Activated CD8-positive, alpha-beta memory T cell treated with anti-CD3 and anti-CD28 coated beads, Interleukin-2, amount 50 U/mL, for 24 hours (primary cell): ENCODE measurements around the gene INTS3.
"Not testable (repeated sequence)": the region's sequence is repeated elsewhere in the genome, so short reads cannot be mapped to it uniquely, and the experiment has no call there.

Experiments
- DNase-seq: peaks from one replicate; pipeline ENCODE4 v3.0.0-alpha.2; 2020; ENCODE audit errors: extremely low read depth

The INTS3 gene

DNA sequence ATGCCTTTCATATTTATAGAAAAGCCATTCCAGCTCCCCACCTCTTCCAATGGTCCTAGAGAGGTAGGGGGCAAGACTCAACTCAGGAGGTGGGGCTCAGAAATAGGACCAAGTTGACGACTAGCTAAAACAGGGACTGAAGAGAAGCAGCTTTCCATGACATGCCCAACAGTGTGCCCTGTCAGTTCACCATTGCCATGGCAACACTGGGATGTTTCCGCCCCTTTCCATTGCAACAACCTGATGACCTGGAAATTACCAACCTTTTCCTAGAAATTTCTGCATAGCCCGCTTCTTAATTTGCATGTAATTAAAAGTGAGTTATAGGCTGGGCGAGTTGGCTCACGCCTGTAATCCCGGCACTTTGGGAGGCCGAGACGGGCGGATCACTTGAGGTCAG lies 22.4 kb upstream of the INTS3 start:
- DNase-seq, result no peak

DNA sequence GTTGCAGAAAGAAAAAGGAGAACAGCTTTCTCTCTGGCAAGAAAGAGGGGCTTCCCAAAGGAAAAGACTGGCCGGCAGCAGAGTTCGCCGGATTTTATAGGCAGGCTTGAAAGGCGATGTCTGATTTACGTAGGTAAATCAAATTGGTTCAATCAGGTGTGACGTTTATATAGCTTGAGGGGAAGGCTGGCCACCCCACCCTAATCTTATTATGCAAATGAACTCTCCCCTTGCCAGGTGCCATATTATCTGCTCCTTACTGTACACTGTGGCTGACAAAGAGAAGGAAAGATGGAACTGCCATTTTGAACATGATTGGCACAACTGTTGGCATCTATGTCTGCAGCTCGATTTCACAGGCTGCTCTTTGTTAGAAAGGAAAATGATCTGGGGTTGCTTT lies 16.8 kb upstream of the INTS3 start:
- no peak for DNase-seq

DNA sequence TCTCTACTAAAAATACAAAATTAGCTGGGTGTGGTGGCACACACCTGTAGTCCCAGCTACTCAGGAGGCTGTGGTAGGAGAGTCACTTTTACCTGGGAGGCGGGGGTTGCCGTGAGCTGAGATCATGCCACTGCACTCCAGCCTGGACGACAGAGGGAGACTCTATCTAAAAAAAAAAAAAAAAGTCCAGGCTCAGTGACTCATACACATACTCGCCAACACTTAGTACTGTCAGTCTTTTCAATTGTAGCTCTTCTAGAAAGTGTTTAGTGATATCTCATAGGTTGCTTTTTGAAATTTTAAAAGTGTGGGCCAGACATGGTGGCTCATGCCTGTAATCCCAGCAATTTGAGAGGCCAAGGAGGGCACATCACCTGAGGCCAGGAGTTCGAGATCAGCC lies 11.6 kb upstream of the INTS3 start:
- DNase-seq, result not testable (repeated sequence)

DNA sequence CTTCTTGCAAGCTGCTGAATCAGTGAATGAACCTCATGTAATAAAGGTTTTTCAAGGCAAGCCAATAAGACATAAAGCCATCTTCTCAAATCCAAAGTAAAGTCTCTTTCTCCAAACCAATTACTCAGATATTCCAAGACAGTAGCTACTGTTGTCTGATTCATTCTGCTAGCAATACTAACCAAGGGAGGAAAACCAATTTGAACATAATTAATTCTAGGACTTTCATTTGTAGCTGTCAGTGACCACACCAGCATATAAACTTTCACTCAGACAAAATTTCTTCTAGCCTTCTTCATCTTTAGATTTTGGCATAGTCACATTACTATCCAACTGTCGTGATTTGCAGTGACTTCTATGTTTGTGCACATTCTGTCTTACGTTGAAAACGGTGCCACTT lies 10.5 kb upstream of the INTS3 start:
- no peak for DNase-seq

DNA sequence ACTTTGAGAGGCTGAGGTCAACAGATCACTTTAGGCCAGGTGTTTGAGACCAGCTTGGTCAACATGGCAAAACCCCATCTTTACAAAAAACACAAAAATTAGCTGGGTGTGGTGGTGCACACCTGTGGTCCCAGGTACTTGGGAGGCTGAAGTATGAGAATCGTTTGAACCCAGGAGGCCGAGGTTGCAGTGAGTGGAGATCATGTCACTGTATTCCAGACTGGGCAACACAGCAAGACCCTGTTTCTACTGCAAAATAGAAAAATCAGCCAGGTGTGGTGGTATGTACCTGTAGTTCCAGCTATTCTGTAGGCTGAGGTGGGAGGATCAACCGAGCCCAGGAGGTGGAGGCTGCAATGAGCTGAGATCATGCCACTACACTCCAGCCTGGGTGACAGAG lies 4.2 kb upstream of the INTS3 start:
- DNase-seq, result no peak

DNA sequence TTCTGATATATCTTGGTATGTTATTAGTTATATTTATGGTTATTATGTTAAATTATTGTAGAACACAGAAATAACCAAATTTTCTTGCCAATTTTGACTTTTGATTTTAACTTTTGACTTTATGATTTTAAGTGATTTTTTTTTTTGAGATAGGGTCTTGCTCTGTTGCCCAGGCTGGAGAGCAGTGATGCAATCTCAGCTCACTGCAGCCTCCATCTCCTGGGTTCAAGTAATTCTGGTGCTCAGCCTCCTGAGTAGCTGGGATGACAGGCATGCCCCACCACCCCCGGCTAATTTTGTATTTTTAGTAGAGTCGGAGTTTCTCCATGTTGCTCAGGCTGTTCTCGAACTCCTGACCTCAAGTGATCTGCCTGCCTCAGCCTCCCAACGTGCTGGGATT lies 3.2 kb upstream of the INTS3 start:
- not testable (repeated sequence) for DNase-seq

DNA sequence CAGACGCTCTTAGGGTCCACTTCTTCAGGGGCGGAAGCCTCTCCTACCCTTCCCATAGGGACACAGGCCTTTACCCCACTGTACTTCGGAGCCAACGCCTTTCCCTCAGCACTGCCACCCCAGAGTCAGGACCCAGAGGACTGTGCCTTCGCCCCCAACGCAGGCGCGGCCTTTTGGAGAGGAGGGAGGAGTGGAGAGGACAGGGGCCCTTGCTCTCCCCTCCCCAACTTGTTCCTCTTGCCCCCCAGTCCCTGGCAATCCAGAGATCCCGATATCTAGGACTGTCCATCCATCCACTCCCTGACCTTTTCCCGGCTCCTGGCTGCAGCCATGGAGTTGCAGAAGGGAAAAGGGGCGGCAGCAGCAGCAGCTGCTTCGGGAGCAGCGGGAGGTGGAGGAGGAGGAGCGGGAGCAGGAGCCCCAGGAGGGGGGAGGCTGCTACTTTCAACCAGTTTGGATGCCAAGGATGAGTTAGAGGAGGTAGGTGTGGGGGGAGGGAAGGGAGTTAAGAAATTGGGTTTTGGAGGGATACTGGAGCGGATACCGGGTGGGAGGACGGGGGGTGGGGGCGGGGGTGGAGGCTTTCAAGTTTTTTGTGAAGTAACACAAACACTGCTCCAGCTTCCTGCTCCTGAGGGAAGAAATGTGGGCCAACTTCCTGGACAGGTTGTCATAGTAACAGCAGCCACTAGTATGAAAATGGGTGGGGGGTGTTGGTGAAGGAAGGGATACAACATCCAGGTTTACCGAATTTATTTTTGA lies 636 bp downstream of the INTS3 start:
- DNase-seq, result no peak

DNA sequence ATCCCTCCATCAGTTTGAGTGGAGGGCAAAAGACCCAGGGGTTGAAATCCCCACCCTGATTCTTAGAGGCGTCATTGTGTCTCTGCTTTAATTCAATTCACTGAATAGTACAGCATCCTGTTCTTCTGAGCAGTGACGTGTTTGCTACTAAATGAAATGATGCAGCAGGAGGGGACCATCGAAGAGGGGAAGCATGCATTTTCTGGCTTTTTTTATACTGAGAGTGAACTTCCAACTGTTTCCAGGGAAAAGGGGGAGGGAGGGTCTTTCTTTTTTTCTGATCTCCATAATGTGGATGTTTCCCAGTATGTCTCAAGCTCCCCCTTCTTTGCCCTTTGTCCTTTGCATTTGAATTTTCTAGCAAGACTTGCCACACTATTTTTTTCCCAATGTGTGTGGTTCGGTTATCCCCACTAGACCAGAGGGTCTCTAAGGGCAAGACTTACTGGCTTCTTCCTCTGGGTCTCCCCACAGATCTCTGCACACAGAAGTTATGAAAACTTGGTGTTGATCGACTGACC lies 2.7 kb downstream of the INTS3 start:
- DNase-seq, result no peak

DNA sequence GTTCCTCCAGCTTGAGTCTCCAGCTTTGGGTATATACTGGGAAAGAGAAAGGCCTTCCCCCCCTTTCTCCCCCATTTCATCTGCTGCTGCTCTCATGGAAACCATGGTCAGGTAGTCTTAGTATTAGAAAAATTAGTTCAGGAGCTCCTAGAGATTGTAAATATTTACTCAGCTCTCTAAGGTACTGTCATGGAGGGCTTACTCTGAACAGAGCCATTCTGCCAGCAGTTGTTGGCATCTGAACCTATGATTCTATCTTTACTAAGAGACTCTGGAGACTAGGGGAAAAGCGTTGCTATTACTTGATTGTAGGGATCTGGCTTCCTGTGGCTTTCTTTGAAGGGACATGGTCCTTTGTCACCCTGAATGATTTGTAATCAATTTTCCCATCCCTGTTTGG lies 6.1 kb downstream of the INTS3 start:
- DNase-seq, result no peak

DNA sequence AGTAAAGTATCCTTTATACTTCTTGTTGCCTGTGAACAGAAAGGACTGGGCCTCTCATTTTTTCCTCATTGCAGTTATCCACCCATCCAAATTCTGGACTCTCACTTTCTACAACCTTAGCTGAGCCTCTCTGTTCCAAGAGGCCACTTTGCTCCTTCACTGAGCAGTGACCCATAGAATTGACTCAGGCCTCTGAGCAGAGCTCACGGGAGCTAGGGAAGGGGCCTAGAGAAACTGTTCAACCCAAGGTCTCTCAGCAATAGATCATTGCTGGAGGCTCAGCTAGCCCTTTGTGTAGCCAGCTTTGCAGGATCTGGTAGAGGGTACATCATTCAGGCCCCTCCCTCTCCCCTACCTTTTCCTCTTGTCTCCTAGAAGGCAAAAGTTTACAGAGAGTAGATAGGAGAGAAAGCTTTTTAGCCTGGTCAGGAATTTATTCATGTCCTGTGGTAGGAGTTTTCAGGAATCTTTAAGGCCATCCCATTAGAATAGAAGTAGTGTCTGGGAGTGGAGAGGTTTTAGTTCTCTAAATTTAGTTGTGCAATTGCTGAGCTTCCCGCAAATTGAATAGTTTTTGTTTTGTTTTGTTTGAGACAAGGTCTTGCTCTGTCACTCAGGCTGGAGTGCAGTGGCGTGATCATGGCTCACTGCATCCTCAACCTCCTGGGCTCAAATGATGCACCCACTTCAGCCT lies 6.7 kb downstream of the INTS3 start:
- DNase-seq, result no peak

DNA sequence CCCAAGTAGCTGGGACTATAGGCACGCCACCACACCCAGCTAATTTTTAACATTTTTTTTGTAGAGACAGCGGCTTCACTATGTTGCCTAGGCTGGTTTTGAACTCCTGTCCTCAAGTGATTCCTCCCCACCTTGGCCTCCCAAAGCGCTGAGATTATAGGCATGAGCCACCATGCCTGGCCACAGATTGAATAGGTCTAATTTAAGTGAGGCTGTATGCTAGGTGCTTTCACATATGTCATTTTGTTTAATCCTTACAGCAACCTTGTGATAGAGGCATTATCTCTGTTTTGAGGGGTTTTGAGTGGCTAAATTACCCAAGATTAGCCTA lies 7.2 kb downstream of the INTS3 start:
- no peak for DNase-seq

DNA sequence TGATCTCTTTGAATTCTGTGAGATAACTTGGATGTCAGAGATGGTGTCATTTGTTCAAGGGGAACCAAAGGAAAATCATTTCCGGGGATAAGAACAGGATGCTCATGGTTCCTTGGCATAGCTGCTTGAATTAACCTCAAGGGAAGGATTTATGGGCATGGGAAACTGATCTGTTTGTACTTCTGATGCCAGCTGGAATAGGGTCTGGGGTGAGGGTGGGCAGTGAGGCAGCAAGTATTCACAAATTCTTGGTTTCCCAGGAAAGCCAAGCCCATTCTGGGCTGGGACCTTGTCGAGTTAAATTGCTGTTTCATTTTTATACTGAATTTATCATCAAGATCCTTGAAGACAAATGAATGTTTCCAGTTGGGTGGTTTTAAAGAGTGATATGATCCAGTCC lies 14.1 kb downstream of the INTS3 start:
- no peak for DNase-seq

DNA sequence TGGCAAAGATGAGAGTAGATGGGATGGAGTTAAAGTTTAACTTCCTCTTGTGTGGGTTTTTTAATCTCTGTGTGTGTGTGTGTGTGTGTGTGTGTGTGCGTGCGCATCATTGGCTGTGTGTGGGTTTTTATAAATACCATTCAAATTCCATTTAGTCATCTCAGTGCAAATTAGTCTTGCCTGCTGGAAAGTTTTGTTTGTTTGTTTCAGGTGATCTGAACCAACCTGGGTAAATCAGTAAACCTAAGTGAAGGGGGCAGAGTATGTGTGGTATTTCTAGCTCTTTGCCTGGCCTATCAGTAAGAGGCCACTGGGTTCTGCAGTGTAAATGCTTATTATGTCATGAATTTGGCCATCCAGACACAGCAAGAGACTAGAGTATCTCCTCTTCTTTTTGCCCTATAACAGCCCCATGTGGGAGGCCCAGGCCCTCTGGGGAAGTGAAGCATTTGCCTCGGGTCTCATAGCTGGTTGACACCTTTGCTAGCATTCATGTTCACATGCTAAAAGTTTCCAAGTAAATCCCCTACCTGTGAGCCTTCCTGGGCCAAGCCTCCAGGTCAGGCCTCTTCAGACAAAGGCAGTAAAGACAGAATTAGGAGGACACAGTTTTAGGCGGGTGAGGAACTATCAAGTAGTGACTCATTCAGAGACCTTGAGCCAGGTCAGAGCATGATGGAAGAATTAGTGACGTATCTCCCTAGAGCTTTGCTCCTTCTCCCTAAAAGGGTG lies 14.7 kb downstream of the INTS3 start:
- no peak for DNase-seq

DNA sequence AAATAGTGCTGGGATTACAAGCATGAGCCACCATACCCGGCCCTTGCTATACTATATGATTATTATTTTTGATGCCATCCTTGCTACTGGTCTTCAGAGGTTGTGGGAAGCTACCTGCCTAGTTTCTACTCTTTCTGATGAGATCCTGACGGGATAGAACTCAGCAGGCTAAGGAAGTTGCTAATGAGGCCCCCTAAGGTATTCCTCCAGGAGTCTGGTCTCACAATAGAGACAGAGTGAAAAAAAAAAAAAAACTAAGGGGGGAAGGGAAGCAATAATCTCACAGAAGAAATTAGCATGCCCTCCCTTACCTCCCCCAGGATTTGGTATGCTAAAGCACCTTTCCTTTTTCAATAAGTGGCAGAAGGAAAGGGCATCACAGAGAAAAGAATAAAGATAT lies 17.6 kb downstream of the INTS3 start:
- no peak for DNase-seq

DNA sequence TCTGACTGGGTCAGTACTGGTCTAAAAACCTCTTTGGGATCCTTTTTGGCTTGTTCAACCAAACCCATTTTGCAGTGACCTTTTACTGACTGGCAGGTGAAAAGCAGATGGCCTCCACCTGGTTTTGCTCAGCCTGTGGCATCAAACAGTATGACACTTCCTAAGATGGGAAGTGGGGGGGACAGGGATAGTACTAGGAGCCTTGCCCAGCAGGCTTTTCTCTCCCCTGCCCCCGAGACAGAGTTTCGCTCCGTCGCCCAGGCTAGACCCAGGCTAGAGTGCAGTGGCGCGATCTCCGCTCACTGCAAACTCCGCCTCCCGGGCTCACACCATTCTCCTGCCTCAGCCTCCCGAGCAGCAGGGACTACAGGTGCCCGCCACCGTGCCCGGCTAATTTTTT lies 18.3 kb downstream of the INTS3 start:
- DNase-seq, result no peak

DNA sequence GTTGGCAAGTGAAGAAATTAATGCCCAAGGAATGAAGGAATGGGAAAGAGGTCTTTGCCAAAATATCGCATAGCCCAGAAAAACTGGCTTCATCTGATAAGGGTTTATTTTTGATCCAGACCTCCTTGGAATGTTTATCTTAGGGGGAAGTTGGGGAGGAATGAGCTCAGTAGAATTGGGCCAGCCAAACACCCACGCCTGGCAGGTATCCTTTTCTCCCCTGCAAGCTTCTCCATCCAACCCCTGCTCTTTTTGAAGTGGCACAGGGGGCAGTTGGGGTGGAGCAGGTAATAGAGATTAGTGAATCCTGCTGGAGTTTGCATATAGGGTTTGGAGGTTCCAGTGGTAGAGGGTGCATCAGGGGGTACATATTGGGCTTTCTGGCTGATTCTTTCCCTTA lies 21.1 kb downstream of the INTS3 start:
- no peak for DNase-seq

DNA sequence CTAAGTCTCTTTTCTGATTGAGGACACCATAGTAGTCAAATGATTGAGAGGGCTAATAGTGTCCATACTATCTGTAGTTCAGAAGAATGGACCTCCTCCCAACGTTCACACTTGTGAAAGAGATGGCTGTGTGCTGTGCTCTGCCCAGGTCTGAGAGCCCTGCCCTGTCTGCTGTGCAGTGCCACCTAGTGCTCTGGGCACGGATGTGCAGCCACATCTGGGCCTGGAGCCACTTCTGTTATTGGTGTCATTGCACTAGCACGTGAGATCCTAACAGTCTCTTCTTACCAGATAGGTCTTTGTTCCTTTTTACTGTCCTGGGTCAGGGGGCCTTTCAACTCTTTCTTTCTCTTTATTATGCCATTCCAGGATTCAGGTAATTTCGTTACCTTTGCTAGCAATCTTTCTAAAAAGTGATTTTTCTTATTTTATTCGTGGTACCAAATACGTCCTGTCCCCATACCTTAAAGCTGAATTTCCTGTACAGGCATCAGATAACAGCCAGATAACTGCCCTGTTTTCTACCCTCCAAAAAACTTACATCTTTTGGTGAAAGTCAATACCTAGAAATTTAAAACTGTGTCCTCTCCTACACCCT lies 21.7 kb downstream of the INTS3 start:
- peak; percentile 65 for DNase-seq

DNA sequence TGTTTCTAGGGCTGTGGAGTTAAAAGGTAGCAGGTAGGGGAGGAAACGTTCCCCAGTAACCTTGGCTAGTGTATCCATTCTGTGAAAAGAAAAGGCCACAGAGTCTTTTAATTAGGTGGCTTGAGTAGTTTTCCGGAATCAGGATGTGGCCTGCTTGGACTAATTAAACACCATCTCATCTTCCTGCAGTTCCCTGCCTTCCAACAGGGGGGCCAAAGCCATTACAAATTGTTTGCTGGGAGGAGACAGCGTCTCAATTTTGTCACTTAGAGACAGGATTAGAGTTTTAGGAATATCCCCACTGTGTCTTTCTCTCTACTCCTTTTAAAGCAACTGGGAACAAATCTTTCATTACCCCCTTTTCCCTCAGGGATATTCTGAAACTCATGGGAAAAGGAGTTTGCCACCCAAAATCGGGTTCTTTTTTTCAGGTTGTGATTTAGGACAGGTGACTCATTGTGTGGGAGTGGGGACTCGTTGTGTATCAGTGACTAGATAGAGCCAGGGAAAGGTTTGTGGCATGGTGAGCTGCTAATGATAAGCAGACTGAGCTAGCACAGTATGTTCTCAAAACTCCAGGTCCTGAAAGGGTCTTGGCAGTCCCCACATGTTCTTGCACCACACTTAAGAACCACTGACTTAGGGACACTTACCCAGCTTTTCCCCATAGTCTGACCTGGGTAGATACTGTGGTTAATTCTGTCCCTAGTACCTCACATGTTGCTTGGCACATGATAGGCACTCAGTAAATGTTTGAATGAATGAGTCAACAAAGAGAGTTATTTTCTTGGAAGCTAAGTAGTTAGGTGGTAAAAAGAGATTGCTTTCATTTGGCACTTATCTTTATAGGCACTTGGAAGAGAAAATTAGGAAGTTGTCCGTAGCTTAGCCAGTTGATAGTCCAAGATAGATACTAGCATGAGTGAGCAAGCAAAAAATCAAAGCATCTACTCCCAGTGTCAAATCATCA lies 22.5 kb downstream of the INTS3 start:
- DNase-seq, result no peak

DNA sequence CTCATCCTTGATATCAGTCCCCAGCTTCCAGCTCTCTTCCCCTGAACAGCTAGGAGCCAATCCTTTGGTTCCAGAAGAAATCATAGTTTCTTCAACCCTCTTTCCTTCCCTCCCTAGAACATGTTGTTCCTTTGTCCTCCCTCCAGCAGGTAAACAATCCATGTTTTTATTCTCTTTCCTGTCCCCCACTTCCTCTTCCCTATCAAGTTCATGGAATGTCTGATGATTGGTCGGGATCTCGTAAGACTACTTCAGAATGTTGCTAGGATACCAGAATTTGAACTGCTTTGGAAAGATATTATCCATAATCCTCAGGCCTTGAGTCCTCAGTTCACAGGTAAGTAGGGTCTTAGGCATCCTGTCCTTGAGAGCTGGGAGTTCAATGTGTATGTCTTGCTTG lies 24.2 kb downstream of the INTS3 start:
- no peak for DNase-seq

DNA sequence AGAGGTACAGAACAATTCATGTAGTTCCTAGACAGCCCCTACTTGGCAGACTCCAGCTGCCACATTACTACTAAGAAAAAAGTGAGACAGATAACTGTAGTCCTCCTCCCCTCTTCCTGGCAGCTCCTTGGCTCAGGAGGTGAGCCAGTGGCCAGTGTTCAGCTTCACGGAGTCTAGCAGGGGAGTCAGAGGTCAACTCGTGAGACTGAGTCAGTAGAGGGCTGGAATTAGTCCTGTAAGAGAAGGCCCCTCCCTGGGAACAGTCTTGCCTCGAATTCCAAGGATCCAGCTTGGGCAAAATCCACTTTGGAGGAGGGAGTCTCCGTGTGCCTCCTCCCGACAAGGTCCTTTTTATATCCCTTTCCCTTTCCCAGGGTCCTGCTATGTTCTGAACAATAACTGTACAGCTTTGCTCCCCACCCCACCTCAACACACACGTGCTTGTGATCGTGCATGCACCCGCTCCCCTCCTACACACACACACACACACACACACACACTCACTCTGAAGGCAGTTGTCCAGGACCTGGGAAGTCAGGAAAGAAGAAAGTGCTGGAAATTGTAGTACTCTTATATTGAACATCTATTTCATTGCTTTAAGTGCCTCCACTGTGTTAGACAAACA lies 24.8 kb downstream of the INTS3 start:
- no peak for DNase-seq

DNA sequence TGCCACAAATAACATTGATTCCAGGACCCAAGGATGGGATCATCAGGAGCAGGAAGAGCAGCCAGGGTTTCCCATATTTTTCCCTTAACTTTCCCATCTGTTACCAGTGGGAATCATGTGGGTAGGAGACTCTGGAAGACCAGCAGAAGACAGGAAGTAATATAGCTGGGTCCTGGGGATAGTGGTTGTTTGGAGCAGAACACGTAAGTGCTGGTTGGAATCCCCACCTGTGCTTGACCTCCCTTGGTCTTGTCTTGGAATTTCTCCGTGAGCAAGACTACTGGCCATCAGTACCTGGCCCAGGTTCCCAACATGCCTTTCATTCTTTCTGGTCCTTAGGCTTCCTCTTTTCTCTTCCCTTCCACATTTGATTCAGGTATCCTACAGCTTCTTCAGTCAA lies 26.4 kb downstream of the INTS3 start:
- DNase-seq, result no peak
